Vagina (tissue), 2 donors: Measurements from ENCODE around the gene KIF2C.

ENCODE experiments used
- CTCF ChIP-seq, 3 experiments: fragments of 450-650 bp in 2 of 3; fragments of 200-600 bp in 1 of 3; sonication (generic) in 1 of 3; IDR thresholded peaks; one replicate each; pipeline ENCODE4 v1.5.1; 2017 to 2019; ENCODE audit warnings: antibody characterized with exemption in 3 of 3, mild to moderate bottlenecking in 2 of 3, moderate library complexity in 2 of 3
- POLR2A ChIP-seq, 2 donors: fragments of 450-650 bp; IDR thresholded peaks; one replicate each; pipeline ENCODE4 v1.6.1; 2017; ENCODE audit warnings: antibody characterized with exemption in 2 of 2, mild to moderate bottlenecking in 2 of 2, moderate library complexity in 2 of 2
- POLR2AphosphoS5 ChIP-seq, 2 donors: sonication (generic); formaldehyde crosslinking; IDR thresholded peaks; one replicate each; pipeline ENCODE4 v1.9.0; 2017; ENCODE audit warnings: antibody characterized with exemption in 2 of 2, mild to moderate bottlenecking in 2 of 2, low read depth in 1 of 2; ENCODE audit not compliant: insufficient read depth in 1 of 2

GRCh38 chr1:44803312-44804095, 63.9 kb downstream of the KIF2C start:
- TF ChIP-seq CTCF (IDR thresholded peaks at IDR 0.05), result no peak
- TF ChIP-seq POLR2A (IDR thresholded peaks at IDR 0.05), result no peak
- TF ChIP-seq POLR2AphosphoS5 (IDR thresholded peaks at IDR 0.05; ENCODE audit: insufficient read depth in 1 of 2, low read depth in 1 of 2), result no peak
